ENCODE data around the gene C2orf92.

- TF ChIP-seq CTCF (IDR thresholded peaks at IDR 0.05; ENCODE audit: borderline replicate concordance, extremely low read depth, low read length, poor library complexity, severe bottlenecking) (no peak), EZH2 (IDR thresholded peaks at IDR 0.05; ENCODE audit: borderline replicate concordance, low read depth, low read length, severe bottlenecking) (no peak)
These were observed 47.4 kb downstream of the C2orf92 start for GRCh38 chr2:97716695-97717612.

All from DND-41 (cell line).